ENCODE measurements around the gene STEAP1B.

Gene STEAP1B

DNA sequence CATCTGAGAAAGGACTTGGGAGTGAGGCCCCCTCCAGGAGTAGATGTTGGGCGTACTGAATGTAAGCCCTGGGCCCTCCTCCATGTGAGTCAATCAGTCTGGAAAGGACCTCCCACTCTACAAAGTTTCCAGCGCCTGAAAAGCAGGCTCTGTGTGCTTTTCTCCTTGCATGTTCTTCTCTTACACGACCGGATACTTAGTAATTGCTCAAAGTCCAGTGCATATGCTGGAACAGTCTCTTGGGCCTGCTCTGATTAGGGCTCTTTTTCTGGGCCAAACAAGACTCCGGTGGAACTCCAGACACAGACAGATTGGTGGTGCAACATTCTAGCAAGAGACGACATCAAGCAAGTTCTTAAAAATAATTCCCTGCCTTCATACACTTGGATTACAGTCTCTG is 104.8 kb downstream of the STEAP1B start:
- no peak for ATAC-seq (ENCODE audit: low read depth)

GRCh38 chr7:22394739-22395138 is 105.2 kb downstream of the STEAP1B start:
- TF ChIP-seq, protein P1, sequence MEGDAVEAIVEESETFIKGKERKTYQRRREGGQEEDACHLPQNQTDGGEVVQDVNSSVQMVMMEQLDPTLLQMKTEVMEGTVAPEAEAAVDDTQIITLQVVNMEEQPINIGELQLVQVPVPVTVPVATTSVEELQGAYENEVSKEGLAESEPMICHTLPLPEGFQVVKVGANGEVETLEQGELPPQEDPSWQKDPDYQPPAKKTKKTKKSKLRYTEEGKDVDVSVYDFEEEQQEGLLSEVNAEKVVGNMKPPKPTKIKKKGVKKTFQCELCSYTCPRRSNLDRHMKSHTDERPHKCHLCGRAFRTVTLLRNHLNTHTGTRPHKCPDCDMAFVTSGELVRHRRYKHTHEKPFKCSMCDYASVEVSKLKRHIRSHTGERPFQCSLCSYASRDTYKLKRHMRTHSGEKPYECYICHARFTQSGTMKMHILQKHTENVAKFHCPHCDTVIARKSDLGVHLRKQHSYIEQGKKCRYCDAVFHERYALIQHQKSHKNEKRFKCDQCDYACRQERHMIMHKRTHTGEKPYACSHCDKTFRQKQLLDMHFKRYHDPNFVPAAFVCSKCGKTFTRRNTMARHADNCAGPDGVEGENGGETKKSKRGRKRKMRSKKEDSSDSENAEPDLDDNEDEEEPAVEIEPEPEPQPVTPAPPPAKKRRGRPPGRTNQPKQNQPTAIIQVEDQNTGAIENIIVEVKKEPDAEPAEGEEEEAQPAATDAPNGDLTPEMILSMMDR (IDR thresholded peaks at IDR 0.05; ENCODE audit: poor library complexity, severe bottlenecking), result no peak
- no peak for DNase-seq (ENCODE audit: low spot score)
- Histone ChIP-seq H3K27ac (ENCODE audit: poor library complexity, severe bottlenecking) (no peak overlapping the region), H3K36me3 (ENCODE audit: low read depth) (no peaks in the 10 kb centered on the region), H3K4me3 (ENCODE audit: severe bottlenecking) (no peak overlapping the region), H3K27me3 (ENCODE audit: insufficient read depth, poor library complexity, severe bottlenecking) (no peaks in the 10 kb centered on the region), H3K4me1 (ENCODE audit: insufficient read depth, poor library complexity, severe bottlenecking) (no peaks in the 10 kb centered on the region), H3K9me3 (ENCODE audit: severe bottlenecking) (no peaks in the 10 kb centered on the region)
- no peak for ATAC-seq (ENCODE audit: low read depth)

More for the DNA sequence above, 104.8 kb downstream of the STEAP1B start:
- H3K9me3 ChIP-seq (ENCODE audit: severe bottlenecking), result no peaks in the 10 kb centered on the region
- no peak overlapping the region for H3K27ac ChIP-seq (ENCODE audit: poor library complexity, severe bottlenecking)
- no peak overlapping the region for H3K4me3 ChIP-seq (ENCODE audit: severe bottlenecking)
- no peaks in the 10 kb centered on the region for H3K36me3 ChIP-seq (ENCODE audit: low read depth)
- TF ChIP-seq, protein P1 (IDR thresholded peaks at IDR 0.05; ENCODE audit: poor library complexity, severe bottlenecking), result no peak
- DNase-seq (ENCODE audit: low spot score), result no peak
- H3K4me1 ChIP-seq (ENCODE audit: insufficient read depth, poor library complexity, severe bottlenecking), result no peaks in the 10 kb centered on the region
- no peaks in the 10 kb centered on the region for H3K27me3 ChIP-seq (ENCODE audit: insufficient read depth, poor library complexity, severe bottlenecking)

DNA sequence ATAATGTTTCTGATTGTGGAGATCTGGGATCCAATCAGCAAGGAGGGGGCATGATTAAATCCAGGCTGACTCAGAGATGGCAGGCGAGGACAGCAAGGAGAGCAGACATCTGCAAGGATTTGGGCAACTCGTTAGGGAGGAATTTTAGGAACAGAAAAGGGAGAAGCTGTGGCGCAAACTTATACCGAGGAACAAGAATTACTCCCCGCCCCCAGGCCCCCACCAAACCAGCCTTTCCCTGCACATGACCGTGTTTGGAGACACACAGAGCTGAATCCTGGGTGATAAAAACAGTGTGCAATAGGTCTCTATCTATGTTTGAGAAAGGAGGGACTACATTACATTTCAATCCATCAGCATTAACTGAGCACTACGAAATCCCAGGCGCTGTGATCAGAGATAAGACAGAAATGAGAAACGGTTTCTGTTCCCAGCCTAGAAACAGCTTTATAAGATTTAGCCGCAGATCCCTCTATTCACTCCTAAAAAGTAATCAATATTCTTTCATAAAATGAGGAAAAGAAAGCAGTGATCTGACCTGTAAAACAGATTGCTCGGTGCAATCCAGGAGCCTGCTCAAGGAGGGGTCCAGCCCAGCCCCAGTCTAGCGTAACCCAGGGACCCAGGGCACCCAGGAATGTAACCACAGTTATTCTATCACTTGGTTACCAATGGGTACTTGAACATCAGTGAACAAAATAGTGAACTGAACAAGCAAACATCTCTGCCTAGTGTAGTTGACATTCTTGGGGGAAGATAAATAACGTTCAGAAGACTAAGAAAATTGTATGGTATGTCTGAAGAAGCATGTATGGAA is 105.9 kb downstream of the STEAP1B start:
- H3K9me3 ChIP-seq (ENCODE audit: severe bottlenecking), result no peaks in the 10 kb centered on the region
- TF ChIP-seq, protein P1 (IDR thresholded peaks at IDR 0.05; ENCODE audit: poor library complexity, severe bottlenecking), result no peak
- no peak overlapping the region for H3K27ac ChIP-seq (ENCODE audit: poor library complexity, severe bottlenecking)
- no peaks in the 10 kb centered on the region for H3K27me3 ChIP-seq (ENCODE audit: insufficient read depth, poor library complexity, severe bottlenecking)
- no peaks in the 10 kb centered on the region for H3K36me3 ChIP-seq (ENCODE audit: low read depth)
- ATAC-seq (ENCODE audit: low read depth) (no peak), DNase-seq (ENCODE audit: low spot score) (no peak)
- no peaks in the 10 kb centered on the region for H3K4me1 ChIP-seq (ENCODE audit: insufficient read depth, poor library complexity, severe bottlenecking)
- no peak overlapping the region for H3K4me3 ChIP-seq (ENCODE audit: severe bottlenecking)

DNA sequence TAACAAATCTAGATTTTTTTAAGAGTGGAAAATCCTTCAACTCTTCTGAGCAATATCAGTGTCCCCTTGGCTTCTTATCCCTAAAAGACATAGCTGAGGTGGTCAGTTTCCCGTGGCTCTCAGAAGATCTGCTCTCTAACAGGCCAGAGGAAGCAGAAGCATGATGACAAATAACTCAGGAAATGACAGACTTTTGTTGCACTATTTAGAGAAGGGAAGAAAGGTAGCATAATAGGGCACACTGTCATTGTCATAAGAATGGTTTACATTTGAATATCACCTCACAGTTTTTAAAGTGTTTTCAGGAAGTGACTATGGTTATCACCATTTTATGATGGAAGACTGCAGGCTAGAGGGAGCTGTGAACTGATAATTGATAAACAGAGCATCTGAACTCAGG is 109.5 kb downstream of the STEAP1B start:
- TF ChIP-seq, protein P1 (IDR thresholded peaks at IDR 0.05; ENCODE audit: poor library complexity, severe bottlenecking), result no peak
- no peak overlapping the region for H3K27ac ChIP-seq (ENCODE audit: poor library complexity, severe bottlenecking)
- no peaks in the 10 kb centered on the region for H3K9me3 ChIP-seq (ENCODE audit: severe bottlenecking)
- H3K4me1 ChIP-seq (ENCODE audit: insufficient read depth, poor library complexity, severe bottlenecking), result no peaks in the 10 kb centered on the region
- ATAC-seq (ENCODE audit: low read depth) (no peak), DNase-seq (ENCODE audit: low spot score) (no peak)
- no peak overlapping the region for H3K4me3 ChIP-seq (ENCODE audit: severe bottlenecking)
- no peaks in the 10 kb centered on the region for H3K27me3 ChIP-seq (ENCODE audit: insufficient read depth, poor library complexity, severe bottlenecking)
- no peaks in the 10 kb centered on the region for H3K36me3 ChIP-seq (ENCODE audit: low read depth)

- ATAC-seq (ENCODE audit: low read depth), result no peak
- Histone ChIP-seq H3K27me3 (ENCODE audit: insufficient read depth, poor library complexity, severe bottlenecking) (no peaks in the 10 kb centered on the region), H3K4me3 (ENCODE audit: severe bottlenecking) (no peak overlapping the region), H3K27ac (ENCODE audit: poor library complexity, severe bottlenecking) (no peak overlapping the region), H3K4me1 (ENCODE audit: insufficient read depth, poor library complexity, severe bottlenecking) (no peaks in the 10 kb centered on the region), H3K36me3 (ENCODE audit: low read depth) (no peaks in the 10 kb centered on the region), H3K9me3 (ENCODE audit: severe bottlenecking) (no peaks in the 10 kb centered on the region)
- DNase-seq (ENCODE audit: low spot score), result no peak
- TF ChIP-seq, protein P1 (IDR thresholded peaks at IDR 0.05; ENCODE audit: poor library complexity, severe bottlenecking), result no peak
Measured at GRCh38 chr7:22389892-22390291, 110.1 kb downstream of the STEAP1B start.

Measured in RWPE2 (cell line).